NB4 (cell line): ENCODE measurements around the gene MACROD2.

Source experiments
- DNase-seq: peaks from one replicate; pipeline ENCODE4 v3.0.0; 2010; ENCODE audit warnings: low read depth
- H3K4me3 ChIP-seq: one replicate; pipeline ENCODE4 v1.5.1; 2011; ENCODE audit warnings: mild to moderate bottlenecking, low read depth, low read length, moderate library complexity
- CTCF ChIP-seq: IDR thresholded peaks from one replicate; pipeline ENCODE4 v1.5.1; 2012; ENCODE audit warnings: low read depth, low read length
- MYC ChIP-seq: IDR thresholded peaks from 2 replicates; pipeline ENCODE4 v1.6.1; 2011; ENCODE audit warnings: low read depth, low read length
- POLR2A ChIP-seq: IDR thresholded peaks from 2 replicates; pipeline ENCODE4 v1.6.1; 2011; ENCODE audit warnings: mild to moderate bottlenecking; ENCODE audit not compliant: insufficient read length; ENCODE audit errors: extremely low read depth
- TF ChIP-seq, protein P1 (sequence below): IDR thresholded peaks from 2 replicates; pipeline ENCODE4 v1.6.1; 2011; ENCODE audit warnings: low read depth, low read length

MACROD2 gene

DNA sequence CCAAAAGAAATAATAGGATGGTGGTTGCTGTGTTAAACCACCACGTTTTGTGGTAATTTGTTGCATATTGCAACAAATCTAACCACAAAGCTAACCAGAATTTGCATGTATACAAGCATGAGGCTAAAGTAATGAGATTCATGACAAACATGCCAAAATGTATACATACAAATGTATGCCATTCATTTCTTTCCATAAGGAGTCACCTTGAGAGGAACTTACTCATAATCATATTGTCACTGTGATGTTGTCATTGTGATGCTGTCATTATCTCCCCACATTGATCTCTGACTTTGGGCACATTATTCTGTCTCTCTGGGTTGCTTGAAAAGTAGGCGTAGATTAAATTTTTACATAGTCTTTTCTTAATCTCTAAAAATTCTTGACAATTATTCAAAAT lies 1228.9 kb downstream of the MACROD2 start:
- no peak overlapping the region for H3K4me3 ChIP-seq
- TF ChIP-seq, protein P1, sequence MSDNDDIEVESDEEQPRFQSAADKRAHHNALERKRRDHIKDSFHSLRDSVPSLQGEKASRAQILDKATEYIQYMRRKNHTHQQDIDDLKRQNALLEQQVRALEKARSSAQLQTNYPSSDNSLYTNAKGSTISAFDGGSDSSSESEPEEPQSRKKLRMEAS, result no peak
- TF ChIP-seq POLR2A (no peak), MYC (no peak), CTCF (no peak)
- DNase-seq, result no peak

- TF ChIP-seq MYC (no peak), POLR2A (no peak), CTCF (no peak)
- TF ChIP-seq, protein P1, result no peak
- DNase-seq, result no peak
Measured at GRCh38 chr20:15227102-15227501, 1231.8 kb downstream of the MACROD2 start.

GRCh38 chr20:15232243-15232642 lies 1236.9 kb downstream of the MACROD2 start:
- no peak overlapping the region for H3K4me3 ChIP-seq
- no peak for DNase-seq
- no peak for TF ChIP-seq POLR2A
- TF ChIP-seq, protein P1, result no peak
- TF ChIP-seq CTCF, result no peak
- no peak for TF ChIP-seq MYC

More at GRCh38 chr20:15227102-15227501, 1231.8 kb downstream of the MACROD2 start:
- H3K4me3 ChIP-seq, result no peak overlapping the region

- H3K4me3 ChIP-seq, result no peak overlapping the region
Measured at GRCh38 chr20:15235471-15236198, 1240.3 kb downstream of the MACROD2 start.

DNA sequence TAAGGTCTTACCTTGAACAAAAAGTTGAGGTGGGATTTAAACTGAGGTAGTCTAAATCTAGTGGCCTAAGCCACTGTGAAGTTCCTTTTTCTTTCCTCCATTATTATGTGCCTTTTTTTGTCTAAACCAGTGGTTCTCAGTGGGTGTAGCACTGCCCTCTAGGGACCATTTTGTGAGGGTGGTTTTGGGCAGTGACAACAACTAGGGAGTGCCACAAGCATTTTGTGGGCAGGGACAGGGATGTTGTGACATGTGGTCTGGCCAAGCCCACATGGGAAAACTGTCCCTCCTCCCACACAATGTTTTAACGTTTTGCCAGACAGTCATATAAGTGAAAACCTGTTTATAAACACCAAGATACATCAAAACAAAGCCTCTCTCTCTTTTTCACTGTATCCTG lies 1241.5 kb downstream of the MACROD2 start:
- TF ChIP-seq CTCF (peak; percentile 40), MYC (no peak; the same call in 1 of the 2 replicates), POLR2A (no peak)
- TF ChIP-seq, protein P1, result peak; percentile 57
- H3K4me3 ChIP-seq, result no peak overlapping the region
- DNase-seq, result peak; percentile 79

More at GRCh38 chr20:15235471-15236198, 1240.3 kb downstream of the MACROD2 start:
- no peak for DNase-seq
- TF ChIP-seq MYC (no peak), POLR2A (no peak), CTCF (no peak)
- TF ChIP-seq, protein P1, result no peak
